ENCODE data around the gene LDB2.

GRCh38 chr4:16812041-16812440 lies 86.4 kb downstream of the LDB2 start:
- TF ChIP-seq CTCF (IDR thresholded peaks at IDR 0.05; ENCODE audit: low read length) (no peak), EZH2 (optimal IDR thresholded peaks at IDR 0.05; ENCODE audit: low read depth, low read length) (no peak)

Data from MM.1S (cell line).